GM12878 (cell line): ENCODE results near the gene CPT2. TPM values are rescaled to one million over a fixed set of nuclear protein-coding genes. Genes with fewer than 3 reads are reported as not detected.

Source experiments
- ATAC-seq: fragments of 200-7000 bp; cut with Tn5 transposase; 3 replicates; pipeline ENCODE4 v1.9.1; 2020; ENCODE audit warnings: mild to moderate bottlenecking, moderate library complexity
- BruUV-seq: library from RNA; stranded (reverse); fragments of 400-500 nt; replicated peaks from 2 replicates; lab custom pipeline; 2021; lab: Mats Ljungman, UMichigan
- CTCF ChIA-PET: fragments of 300-600 bp; sonication (Branson Sonifier 250); formaldehyde crosslinking; extraction: SDS; loops from one replicate; lab custom pipeline; 2021; ENCODE audit warnings: inconsistent platforms; lab: Yijun Ruan, JAX
- POLR2A ChIA-PET: fragments of 350-600 bp; formaldehyde crosslinking; extraction: SDS; loops from one replicate; lab custom pipeline; 2021; ENCODE audit warnings: inconsistent platforms; lab: Charles Lee
- RAD21 ChIA-PET: fragments of 300-600 bp; sonication (Branson Sonifier 250); formaldehyde crosslinking; loops from one replicate; lab custom pipeline; 2023; ENCODE audit warnings: antibody characterized with exemption; ENCODE audit not compliant: unreplicated experiment; lab: Charles Lee
- SMC1A ChIA-PET: fragments of 300-600 bp; sonication (Branson Sonifier 250); formaldehyde crosslinking; loops from one replicate; lab custom pipeline; 2023; ENCODE audit not compliant: unreplicated experiment, uncharacterized antibody; lab: Charles Lee
- DNase-seq: peaks from one replicate; pipeline ENCODE4 v3.0.0-alpha.2; 2011; ENCODE audit warnings: low read depth, low spot score
- FAIRE-seq: peaks from 3 replicates; lab custom pipeline; 2011; peaks lifted over from hg19 to GRCh38; lab: Jason Lieb, UNC
- H2AFZ ChIP-seq: 2 replicates; pipeline ENCODE4 v1.6.0; 2011; ENCODE audit warnings: low read depth, low read length, control low read depth; ENCODE audit not compliant: control insufficient read depth
- H3K27ac ChIP-seq: 2 replicates; pipeline ENCODE4 v1.5.1; 2011; ENCODE audit warnings: control low read depth; ENCODE audit not compliant: control insufficient read depth, insufficient read depth
- H3K27me3 ChIP-seq, 2 experiments: replicated peaks in 1 of 2; 2 replicates each; pipeline versions ENCODE4 v1.6.0 to v1.6.1; 2011; ENCODE audit warnings: low read length in 1 of 2; ENCODE audit not compliant: control insufficient read depth in 2 of 2, insufficient read depth in 2 of 2
- H3K36me3 ChIP-seq, 2 experiments: 2 replicates each; pipeline ENCODE4 v1.5.1; 2011; ENCODE audit warnings: low read length in 1 of 2; ENCODE audit not compliant: control insufficient read depth in 2 of 2, insufficient read depth in 2 of 2
- H3K4me1 ChIP-seq: 2 replicates; pipeline ENCODE4 v1.6.1; 2011; ENCODE audit warnings: mild to moderate bottlenecking, low read length, moderate library complexity, mixed read lengths; ENCODE audit not compliant: control insufficient read depth, insufficient read depth
- H3K4me2 ChIP-seq: 2 replicates; pipeline ENCODE4 v1.6.0; 2011; ENCODE audit warnings: control low read depth; ENCODE audit not compliant: control insufficient read depth, insufficient read depth
- H3K4me3 ChIP-seq: fragments of 200-600 bp; sonication (generic); 2 replicates; pipeline ENCODE4 v1.5.1; 2016
- H3K79me2 ChIP-seq: 2 replicates; pipeline ENCODE4 v1.6.0; 2011; ENCODE audit warnings: low read length; ENCODE audit not compliant: control insufficient read depth, insufficient read depth
- H3K9ac ChIP-seq: 2 replicates; pipeline ENCODE4 v1.8.0; 2011; ENCODE audit warnings: low read length, control low read depth, mixed read lengths; ENCODE audit not compliant: control insufficient read depth, insufficient read depth
- H3K9me3 ChIP-seq: replicated peaks from 3 replicates; pipeline ENCODE4 v1.5.1; 2011; ENCODE audit warnings: mild to moderate bottlenecking, low read length; ENCODE audit not compliant: control insufficient read depth, insufficient read depth
- H4K20me1 ChIP-seq: 2 replicates; pipeline ENCODE4 v1.6.0; 2011; ENCODE audit not compliant: control insufficient read depth, insufficient read depth
- ASH2L ChIP-seq: fragments of 300-600, 200-600 bp; sonication (generic); IDR thresholded peaks from 2 replicates; pipeline ENCODE4 v1.6.1; 2017; ENCODE audit warnings: low read depth, mild to moderate bottlenecking, borderline replicate concordance
- ATF7 ChIP-seq: fragments of 450-650 bp; IDR thresholded peaks from 2 replicates; pipeline ENCODE4 v1.6.1; 2016; ENCODE audit warnings: low read depth, mild to moderate bottlenecking
- CEBPB ChIP-seq, 2 experiments: fragments of 150-350 bp in 1 of 2; IDR thresholded peaks; 2 replicates each; pipeline ENCODE4 v1.6.1; 2012 to 2014; ENCODE audit warnings: low read depth in 2 of 2, low read length in 2 of 2, borderline replicate concordance in 1 of 2, inconsistent platforms in 1 of 2
- ETV6 ChIP-seq, 2 experiments: fragments of 450-650 bp in 1 of 2; IDR thresholded peaks in 1 of 2; conservative IDR thresholded peaks in 1 of 2; 2 replicates each; pipeline ENCODE4 v1.6.1; 2014; ENCODE audit warnings: antibody characterized with exemption in 1 of 2, borderline replicate concordance in 1 of 2, low read depth in 1 of 2, mild to moderate bottlenecking in 1 of 2, moderate library complexity in 1 of 2
- HCFC1 ChIP-seq: fragments of 150-350 bp; IDR thresholded peaks from 2 replicates; pipeline ENCODE4 v1.6.1; 2014; ENCODE audit warnings: low read length
- NFYA ChIP-seq: IDR thresholded peaks from 2 replicates; pipeline ENCODE4 v1.6.1; 2011; ENCODE audit warnings: low read depth, mild to moderate bottlenecking, low read length, improper control_type of control experiment, borderline replicate concordance
- POLR2AphosphoS2 ChIP-seq: IDR thresholded peaks from 2 replicates; pipeline ENCODE4 v1.6.1; 2011; ENCODE audit warnings: low read depth, mild to moderate bottlenecking, low read length, improper control_type of control experiment, moderate library complexity
- RCOR1 ChIP-seq: conservative IDR thresholded peaks from 2 replicates; pipeline ENCODE4 v1.6.1; 2012; ENCODE audit warnings: low read depth, low read length, improper control_type of control experiment
- SMC3 ChIP-seq: IDR thresholded peaks from 2 replicates; pipeline ENCODE4 v1.6.1; 2011; ENCODE audit warnings: low read length, improper control_type of control experiment, borderline replicate concordance
- YBX1 ChIP-seq: fragments of 450-650 bp; IDR thresholded peaks from 2 replicates; pipeline ENCODE4 v1.6.1; 2016; ENCODE audit warnings: antibody characterized with exemption
- WGBS: methylation state at CpG from one replicate; pipeline ENCODE4 v1.1.6; 2016; ENCODE audit warnings: low lambda C conversion rate; ENCODE audit not compliant: insufficient replicate concordance, insufficient coverage; ENCODE audit errors: missing lambda C conversion rate; 5-methylcytosine and 5-hydroxymethylcytosine counted together
- in situ Hi-C: fragments of 300-500 bp; cut with MboI; formaldehyde crosslinking; loops from 9 replicates; pipeline ENCODE4 v1.14.3; 2018; ENCODE audit warnings: mixed read lengths
- intact Hi-C: fragments of 100-400 bp; cut with micrococcal nuclease; formaldehyde crosslinking; loops from one replicate; pipeline ENCODE4 v1.14.2; 2022; ENCODE audit not compliant: unreplicated experiment
- polyA plus RNA-seq, 11 experiments: library from polyadenylated mRNA; depleted of rRNA in 4 of 11; unstranded in 6 of 11; stranded (reverse) in 5 of 11; fragments of >200 nt; fragmentation: Nextera tagmentation in 4 of 11; fragmentation: Illumina TruSeq in 1 of 11; extraction: Ambion mirVana in 4 of 11; extraction: Trizol in 1 of 11; gene quantifications; 1 replicate in 1 of 11; 2 replicates in 10 of 11; pipeline versions ENCODE4 v1.2.1 to v1.2.3, GENCODE V29; 2011 to 2016; ENCODE audit warnings: inconsistent platforms in 2 of 11, missing spikeins in 2 of 11, low read depth in 1 of 11
- total RNA-seq, 4 experiments: library from RNA; depleted of rRNA in 3 of 4; stranded (reverse); fragments of >200 nt in 3 of 4; fragmentation: Illumina TruSeq in 1 of 4; extraction: Trizol in 1 of 4; gene quantifications; 2 replicates each; pipeline versions ENCODE4 v1.2.1 to v1.2.3, GENCODE V29; 2013 to 2021
- TF ChIP-seq, protein P1 (sequence below): fragments of 450-650 bp; IDR thresholded peaks from 2 replicates; pipeline ENCODE4 v1.6.1; 2016; ENCODE audit warnings: mild to moderate bottlenecking, moderate library complexity, borderline replicate concordance
- TF ChIP-seq, protein P2 (sequence below): IDR thresholded peaks from 2 replicates; pipeline ENCODE4 v1.6.1; 2011; ENCODE audit warnings: low read depth, low read length, improper control_type of control experiment, borderline replicate concordance

Gene CPT2
- total and polyA plus RNA-seq, 10 of the 15 experiments (the other 5 are each of a cell fraction or from before 2014, with no cell fraction given) = 10.1 to 36.2 (median 26.3) TPM

GRCh38 chr1:53188099-53188498, 8.5 kb upstream of the CPT2 start:
- no TSS peak for BruUV-seq
- no peak overlapping the region for H2AFZ ChIP-seq
- ChIA-PET POLR2A (no interaction called here), CTCF (no interaction called here), RAD21 (no interaction called here), SMC1A (no interaction called here)
- in situ Hi-C loops (loop anchor here (5.0 to 25.0 kb wide), 2 partner anchors 276 to 486 kb away; partner anchors contain the start of gene ECHDC2), intact Hi-C loops (no loop called here)
- DNase-seq (no peak), ATAC-seq (no peak), FAIRE-seq (no peak)
- no peak overlapping the region for H3K4me3 ChIP-seq
- H3K27ac ChIP-seq = no peak overlapping the region
- no peak overlapping the region for H3K4me2 ChIP-seq
- TF ChIP-seq ASH2L (no peak), HCFC1 (no peak), YBX1 (no peak), RCOR1 (no peak), NFYA (no peak), ATF7 (no peak), SMC3 (no peak), CEBPB (IDR thresholded peaks at IDR 0.05; ENCODE audit: borderline replicate concordance in 1 of 2, low read depth in 2 of 2, low read length in 2 of 2) (no peak), POLR2AphosphoS2 (no peak), ETV6 (conservative IDR thresholded peaks at IDR 0.05 in 1 of 2, IDR thresholded peaks at IDR 0.05 in 1 of 2; ENCODE audit: borderline replicate concordance in 1 of 2, low read depth in 1 of 2) (no peak)
- TF ChIP-seq, protein P1, sequence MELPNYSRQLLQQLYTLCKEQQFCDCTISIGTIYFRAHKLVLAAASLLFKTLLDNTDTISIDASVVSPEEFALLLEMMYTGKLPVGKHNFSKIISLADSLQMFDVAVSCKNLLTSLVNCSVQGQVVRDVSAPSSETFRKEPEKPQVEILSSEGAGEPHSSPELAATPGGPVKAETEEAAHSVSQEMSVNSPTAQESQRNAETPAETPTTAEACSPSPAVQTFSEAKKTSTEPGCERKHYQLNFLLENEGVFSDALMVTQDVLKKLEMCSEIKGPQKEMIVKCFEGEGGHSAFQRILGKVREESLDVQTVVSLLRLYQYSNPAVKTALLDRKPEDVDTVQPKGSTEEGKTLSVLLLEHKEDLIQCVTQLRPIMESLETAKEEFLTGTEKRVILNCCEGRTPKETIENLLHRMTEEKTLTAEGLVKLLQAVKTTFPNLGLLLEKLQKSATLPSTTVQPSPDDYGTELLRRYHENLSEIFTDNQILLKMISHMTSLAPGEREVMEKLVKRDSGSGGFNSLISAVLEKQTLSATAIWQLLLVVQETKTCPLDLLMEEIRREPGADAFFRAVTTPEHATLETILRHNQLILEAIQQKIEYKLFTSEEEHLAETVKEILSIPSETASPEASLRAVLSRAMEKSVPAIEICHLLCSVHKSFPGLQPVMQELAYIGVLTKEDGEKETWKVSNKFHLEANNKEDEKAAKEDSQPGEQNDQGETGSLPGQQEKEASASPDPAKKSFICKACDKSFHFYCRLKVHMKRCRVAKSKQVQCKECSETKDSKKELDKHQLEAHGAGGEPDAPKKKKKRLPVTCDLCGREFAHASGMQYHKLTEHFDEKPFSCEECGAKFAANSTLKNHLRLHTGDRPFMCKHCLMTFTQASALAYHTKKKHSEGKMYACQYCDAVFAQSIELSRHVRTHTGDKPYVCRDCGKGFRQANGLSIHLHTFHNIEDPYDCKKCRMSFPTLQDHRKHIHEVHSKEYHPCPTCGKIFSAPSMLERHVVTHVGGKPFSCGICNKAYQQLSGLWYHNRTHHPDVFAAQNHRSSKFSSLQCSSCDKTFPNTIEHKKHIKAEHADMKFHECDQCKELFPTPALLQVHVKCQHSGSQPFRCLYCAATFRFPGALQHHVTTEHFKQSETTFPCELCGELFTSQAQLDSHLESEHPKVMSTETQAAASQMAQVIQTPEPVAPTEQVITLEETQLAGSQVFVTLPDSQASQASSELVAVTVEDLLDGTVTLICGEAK = no peak
- TF ChIP-seq, protein P2, sequence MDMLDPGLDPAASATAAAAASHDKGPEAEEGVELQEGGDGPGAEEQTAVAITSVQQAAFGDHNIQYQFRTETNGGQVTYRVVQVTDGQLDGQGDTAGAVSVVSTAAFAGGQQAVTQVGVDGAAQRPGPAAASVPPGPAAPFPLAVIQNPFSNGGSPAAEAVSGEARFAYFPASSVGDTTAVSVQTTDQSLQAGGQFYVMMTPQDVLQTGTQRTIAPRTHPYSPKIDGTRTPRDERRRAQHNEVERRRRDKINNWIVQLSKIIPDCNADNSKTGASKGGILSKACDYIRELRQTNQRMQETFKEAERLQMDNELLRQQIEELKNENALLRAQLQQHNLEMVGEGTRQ = no peak
- H3K9ac ChIP-seq = no peak overlapping the region
- no peaks in the 10 kb centered on the region for H3K4me1 ChIP-seq
- no peaks in the 10 kb centered on the region for H3K36me3 ChIP-seq
- no peaks in the 10 kb centered on the region; a peak in 1 of 4 replicates for H3K27me3 ChIP-seq
- no peaks in the 10 kb centered on the region for H4K20me1 ChIP-seq
- no peaks in the 10 kb centered on the region; the same call in 2 of the 3 replicates for H3K9me3 ChIP-seq
- H3K79me2 ChIP-seq = no peaks in the 10 kb centered on the region
- WGBS = 6% methylated on average over 4 of the region's 4 CpGs
